A673 (cell line): ENCODE data around the gene SULT1A1. TPM values are rescaled to one million over a fixed set of nuclear protein-coding genes. Genes with fewer than 3 reads are reported as not detected.
A peak's percentile ranks its signal among the peaks of the same experiment; 100 is the strongest.
"Not testable (repeated sequence)": the region's sequence is repeated elsewhere in the genome, so short reads cannot be mapped to it uniquely, and the experiment has no call there.

Source experiments
- BruUV-seq: library from RNA; stranded (reverse); fragments of 400-500 nt; replicated peaks from 2 replicates; lab custom pipeline; 2021; lab: Mats Ljungman, UMichigan
- CTCF ChIA-PET: fragments of 300-600 bp; sonication (Branson Sonifier 250); formaldehyde crosslinking; loops from one replicate; lab custom pipeline; 2022; ENCODE audit warnings: antibody characterized with exemption; lab: Charles Lee
- POLR2A ChIA-PET: fragments of 300-600 bp; sonication (Branson Sonifier 250); formaldehyde crosslinking; loops from one replicate; lab custom pipeline; 2022; ENCODE audit warnings: antibody characterized with exemption; ENCODE audit not compliant: low non-redundant PET; lab: Charles Lee
- DNase-seq: peaks from one replicate; pipeline ENCODE4 v3.0.0-alpha.2; 2015; ENCODE audit warnings: low spot score
- H3K27ac ChIP-seq: fragments of 200-600 bp; sonication (generic); 2 replicates; pipeline ENCODE4 v1.5.1; 2016; ENCODE audit warnings: mixed run types, low read depth, mild to moderate bottlenecking, mixed read lengths, antibody characterized with exemption, low read length; ENCODE audit not compliant: poor library complexity, severe bottlenecking
- H3K27me3 ChIP-seq: fragments of 200-600 bp; sonication (generic); replicated peaks from 2 replicates; pipeline ENCODE4 v1.6.1; 2017; ENCODE audit warnings: mixed run types, low read depth, mild to moderate bottlenecking, mixed read lengths, antibody characterized with exemption, low read length; ENCODE audit not compliant: insufficient read depth, poor library complexity
- H3K36me3 ChIP-seq: fragments of 200-600 bp; sonication (generic); 2 replicates; pipeline ENCODE4 v1.6.1; 2016; ENCODE audit warnings: mixed run types, mild to moderate bottlenecking, mixed read lengths, antibody characterized with exemption, low read length; ENCODE audit not compliant: insufficient read depth, poor library complexity, severe bottlenecking
- H3K4me1 ChIP-seq: fragments of 200-600 bp; sonication (generic); 2 replicates; pipeline ENCODE4 v1.6.1; 2017; ENCODE audit warnings: mixed run types, mild to moderate bottlenecking, mixed read lengths, antibody characterized with exemption, low read length; ENCODE audit not compliant: insufficient read depth, poor library complexity, severe bottlenecking
- H3K4me3 ChIP-seq: fragments of 200-600 bp; sonication (generic); 2 replicates; pipeline ENCODE4 v1.5.1; 2016; ENCODE audit warnings: low read depth, mixed run types, mild to moderate bottlenecking, mixed read lengths, low read length; ENCODE audit not compliant: poor library complexity, severe bottlenecking
- H3K9me3 ChIP-seq: fragments of 200-600 bp; sonication (generic); 2 replicates; pipeline ENCODE4 v1.6.1; 2016; ENCODE audit warnings: mixed run types, low read depth, mild to moderate bottlenecking, mixed read lengths, antibody characterized with exemption, low read length; ENCODE audit not compliant: poor library complexity, severe bottlenecking
- EZH2 ChIP-seq: fragments of 200-600 bp; sonication (generic); IDR thresholded peaks from 2 replicates; pipeline ENCODE4 v1.6.1; 2017; ENCODE audit warnings: borderline replicate concordance, low read depth, mild to moderate bottlenecking, mixed read lengths, antibody characterized with exemption, low read length; ENCODE audit not compliant: poor library complexity, severe bottlenecking
- intact Hi-C: fragments of 100-400 bp; cut with micrococcal nuclease; formaldehyde crosslinking; loops from one replicate; pipeline ENCODE4 v1.10.0; 2022; ENCODE audit not compliant: unreplicated experiment
- total RNA-seq: library from RNA; stranded (reverse); gene quantifications from 2 replicates; pipeline ENCODE4 v1.2.3, GENCODE V29; 2021
- TF ChIP-seq, protein P1 (sequence below): fragments of 300-800, 200-600 bp; sonication (generic); conservative IDR thresholded peaks from 2 replicates; pipeline ENCODE4 v1.5.1; 2017; ENCODE audit warnings: low read depth, mild to moderate bottlenecking, antibody characterized with exemption, low read length, moderate library complexity, mixed read lengths

SULT1A1 gene
- total RNA-seq, 1 experiment from 2014 or later: 8.9 TPM

DNA sequence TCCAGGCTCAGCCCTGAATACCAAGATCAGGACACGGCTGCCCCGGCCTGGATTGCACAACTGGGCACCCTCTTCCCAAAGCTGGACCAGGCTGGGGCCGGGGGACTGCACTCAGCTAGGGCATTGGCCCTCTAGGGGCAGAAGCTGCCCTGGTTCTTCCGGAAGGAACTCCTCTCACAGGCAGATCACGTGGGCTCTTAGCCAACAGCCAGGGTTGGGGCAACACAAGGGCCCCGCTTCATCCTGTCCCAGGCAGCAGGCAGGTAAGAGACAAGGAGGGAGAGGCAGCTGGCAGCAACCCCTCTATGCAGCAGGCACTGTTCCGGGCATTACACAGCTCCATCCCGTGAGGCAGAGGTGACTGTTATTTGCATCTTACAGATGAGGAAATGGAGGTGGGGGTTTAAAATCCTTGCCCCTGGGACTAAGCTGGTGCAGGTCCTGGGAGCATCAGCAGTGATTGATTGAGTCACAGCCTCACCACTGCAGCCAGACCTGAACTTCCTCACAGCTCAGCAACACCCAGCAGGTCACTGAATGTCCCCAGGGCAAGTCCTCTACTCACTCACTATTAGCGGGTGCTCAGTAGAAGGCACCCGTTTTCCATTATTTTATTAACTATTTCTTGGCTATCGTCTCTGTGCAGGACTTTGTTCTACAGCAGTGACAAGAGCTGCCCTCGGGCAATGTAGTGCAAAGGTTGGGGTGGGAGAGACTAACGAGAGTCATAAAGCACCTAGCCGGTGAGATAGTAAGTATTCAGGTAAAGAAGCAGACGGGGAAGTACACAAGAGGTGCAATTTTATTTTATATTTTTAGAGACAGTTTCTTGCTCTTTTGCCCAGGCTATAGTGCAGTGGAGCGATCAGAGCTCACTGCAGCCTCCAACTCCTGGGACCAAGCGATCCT is 10.2 kb downstream of the SULT1A1 start:
- H3K4me1 ChIP-seq, BruUV-seq, POLR2A ChIA-PET, CTCF ChIA-PET, intact Hi-C loops, H3K27ac ChIP-seq, H3K9me3 ChIP-seq, H3K27me3 ChIP-seq, H3K4me3 ChIP-seq, DNase-seq, H3K36me3 ChIP-seq: not testable (repeated sequence)

DNA sequence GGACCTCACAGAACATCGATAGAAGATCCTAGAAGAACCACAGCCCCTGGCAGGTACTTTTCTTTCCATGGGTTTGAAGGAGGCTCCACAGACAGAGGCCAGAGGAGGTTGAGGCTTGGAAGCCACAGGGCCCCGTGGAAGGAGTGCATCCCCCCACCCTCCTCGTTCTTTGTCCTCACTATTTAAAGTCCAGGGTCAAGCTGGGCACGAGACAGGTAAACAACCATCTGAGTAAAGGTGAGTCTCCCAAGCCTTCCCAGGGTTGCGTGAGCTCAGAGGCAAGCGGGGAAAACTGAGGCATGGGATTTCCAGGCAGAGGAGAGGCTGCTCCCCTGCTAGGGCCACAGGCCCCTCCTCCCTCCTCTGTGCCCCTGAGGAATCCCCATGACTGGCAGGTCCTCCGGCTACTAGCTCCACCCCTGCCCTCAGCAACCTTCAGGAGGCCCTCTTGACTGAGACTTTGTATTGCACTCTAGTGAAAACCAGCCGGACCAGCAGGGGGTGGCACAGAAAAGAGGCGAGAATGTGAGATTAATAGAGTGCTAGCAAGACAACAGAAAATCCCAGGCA is 12.1 kb downstream of the SULT1A1 start:
- Histone ChIP-seq H3K36me3 (no peaks in the 10 kb centered on the region), H3K4me3 (no peak overlapping the region), H3K27me3 (no peaks in the 10 kb centered on the region), H3K27ac (no peak overlapping the region), H3K4me1 (peaks cover 6% of the 10 kb centered on the region), H3K9me3 (no peaks in the 10 kb centered on the region)
- peak; percentile 45 for DNase-seq
- intact Hi-C loops: no loop called here
- POLR2A ChIA-PET: interaction anchor here (0.6 kb wide), 1 partner anchor 25 kb away, joined by 3 read pairs; no protein-coding TSS in a partner anchor
- BruUV-seq: no TSS peak
- TF ChIP-seq EZH2: no peak
- TF ChIP-seq, protein P1, sequence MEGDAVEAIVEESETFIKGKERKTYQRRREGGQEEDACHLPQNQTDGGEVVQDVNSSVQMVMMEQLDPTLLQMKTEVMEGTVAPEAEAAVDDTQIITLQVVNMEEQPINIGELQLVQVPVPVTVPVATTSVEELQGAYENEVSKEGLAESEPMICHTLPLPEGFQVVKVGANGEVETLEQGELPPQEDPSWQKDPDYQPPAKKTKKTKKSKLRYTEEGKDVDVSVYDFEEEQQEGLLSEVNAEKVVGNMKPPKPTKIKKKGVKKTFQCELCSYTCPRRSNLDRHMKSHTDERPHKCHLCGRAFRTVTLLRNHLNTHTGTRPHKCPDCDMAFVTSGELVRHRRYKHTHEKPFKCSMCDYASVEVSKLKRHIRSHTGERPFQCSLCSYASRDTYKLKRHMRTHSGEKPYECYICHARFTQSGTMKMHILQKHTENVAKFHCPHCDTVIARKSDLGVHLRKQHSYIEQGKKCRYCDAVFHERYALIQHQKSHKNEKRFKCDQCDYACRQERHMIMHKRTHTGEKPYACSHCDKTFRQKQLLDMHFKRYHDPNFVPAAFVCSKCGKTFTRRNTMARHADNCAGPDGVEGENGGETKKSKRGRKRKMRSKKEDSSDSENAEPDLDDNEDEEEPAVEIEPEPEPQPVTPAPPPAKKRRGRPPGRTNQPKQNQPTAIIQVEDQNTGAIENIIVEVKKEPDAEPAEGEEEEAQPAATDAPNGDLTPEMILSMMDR: no peak
- CTCF ChIA-PET: interaction anchor here (0.6 kb wide), 1 partner anchor 276 kb away, joined by 3 read pairs; no protein-coding TSS in a partner anchor

DNA sequence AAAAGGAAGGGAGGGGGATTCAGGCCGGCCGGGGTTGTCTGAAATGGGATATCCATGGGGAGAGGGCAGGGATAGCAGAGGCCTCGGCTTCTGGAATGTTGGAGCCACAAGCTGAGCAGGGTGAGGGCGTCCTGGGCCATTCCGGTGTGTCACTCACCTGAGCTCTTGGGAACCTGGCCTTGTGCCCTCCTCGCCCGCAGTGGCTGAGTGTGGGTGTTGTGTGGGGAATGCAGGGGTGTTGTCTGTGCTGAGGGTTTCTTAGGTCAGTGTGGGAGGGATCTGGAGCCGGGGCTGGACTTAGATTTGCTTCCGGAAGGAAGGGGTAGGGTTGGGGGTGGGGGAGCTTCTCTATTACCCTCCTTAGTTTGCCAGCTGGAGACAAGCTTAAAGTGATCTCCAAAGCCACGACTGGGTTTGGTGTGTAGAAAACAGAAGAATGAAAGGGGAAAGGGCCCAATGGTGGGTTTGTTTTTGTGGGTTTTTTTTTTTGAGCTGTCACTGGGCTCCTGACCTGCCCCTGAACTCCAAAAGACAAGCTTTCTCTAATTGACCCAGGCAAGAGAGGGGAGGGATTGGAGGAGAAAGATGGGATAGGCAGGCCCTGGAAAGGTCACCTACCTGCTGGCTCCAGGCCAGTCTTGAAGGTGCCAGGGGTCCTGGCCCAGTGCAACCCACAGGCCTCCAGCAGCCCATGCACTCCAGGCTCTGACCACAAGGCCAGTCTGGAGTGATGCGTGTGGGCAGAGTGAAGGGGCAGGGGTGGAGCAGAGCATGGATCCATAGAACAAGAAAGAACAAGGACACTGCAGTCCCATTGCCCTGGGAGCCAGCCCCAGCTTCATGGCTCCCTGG is 12.8 kb downstream of the SULT1A1 start, which contains the start of gene SULT1A2:
Gene SULT1A2 (minus strand): TSS at position 211 of the 852 bp plus-strand sequence. CDS start 1,120 bp downstream, outside the sequence.
- H3K4me1 ChIP-seq: peaks cover 6% of the 10 kb centered on the region
- DNase-seq: no peak
- no TSS peak for BruUV-seq
- no peak for TF ChIP-seq EZH2
- TF ChIP-seq, protein P1: no peak
- POLR2A ChIA-PET: interaction anchor here (0.6 kb wide), 1 partner anchor 24 kb away, joined by 3 read pairs; no protein-coding TSS in a partner anchor
- H3K36me3 ChIP-seq: no peaks in the 10 kb centered on the region
- H3K4me3 ChIP-seq: no peak within 1 kb of the TSS
- CTCF ChIA-PET: interaction anchor here (0.6 kb wide), 1 partner anchor 276 kb away, joined by 3 read pairs; no protein-coding TSS in a partner anchor
- H3K27ac ChIP-seq: peak within 1 kb of the TSS; percentile 37
- intact Hi-C loops: no loop called here
- H3K9me3 ChIP-seq: no peaks in the 10 kb centered on the region
- H3K27me3 ChIP-seq: no peaks in the 10 kb centered on the region
